Esophagus squamous epithelium (tissue), 4 donors: Measurements from ENCODE around the gene SERGEF.

Experiments used
- CTCF ChIP-seq, 6 experiments: fragments of 450-650 bp in 4 of 6; fragments of 200-600 bp in 2 of 6; sonication (generic) in 2 of 6; IDR thresholded peaks; one replicate each; pipeline ENCODE4 v1.5.1; 2016 to 2019; ENCODE audit warnings: antibody characterized with exemption in 6 of 6, mild to moderate bottlenecking in 4 of 6, moderate library complexity in 4 of 6
- POLR2A ChIP-seq, 4 donors: fragments of 450-650 bp; IDR thresholded peaks; one replicate each; pipeline ENCODE4 v1.6.1; 2017; ENCODE audit warnings: antibody characterized with exemption in 4 of 4, mild to moderate bottlenecking in 4 of 4, moderate library complexity in 3 of 4

- TF ChIP-seq POLR2A (IDR thresholded peaks at IDR 0.05) (no peak), CTCF (IDR thresholded peaks at IDR 0.05) (no peak)
These were observed 95.3 kb downstream of the SERGEF start for GRCh38 chr11:17917556-17917955.
